Motor neuron (in vitro differentiated cells): Measurements from ENCODE around the gene NDUFAF5. TPM values are rescaled to one million over a fixed set of nuclear protein-coding genes. Genes with fewer than 3 reads are reported as not detected.

Experiments
- ATAC-seq, 8 experiments: fragments of 200-7000 bp; cut with Tn5 transposase; replicated peaks in 6 of 8; 2 replicates each; pipeline ENCODE4 v1.8.0; 2021; ENCODE audit warnings: mild to moderate bottlenecking in 8 of 8, moderate library complexity in 8 of 8
- H3K27ac ChIP-seq, 2 donors: fragments of 250-450 bp; sonication (Bioruptor Pico); 2 replicates each; pipeline ENCODE4 v1.9.0; 2021; ENCODE audit warnings: antibody characterized with exemption in 2 of 2, mild to moderate bottlenecking in 2 of 2, moderate library complexity in 1 of 2
- H3K4me1 ChIP-seq, 2 donors: fragments of 250-450 bp; sonication (Bioruptor Pico); replicated peaks in 1 of 2; 2 replicates each; pipeline ENCODE4 v1.6.1; 2021; ENCODE audit warnings: antibody characterized with exemption in 2 of 2, mild to moderate bottlenecking in 2 of 2, moderate library complexity in 1 of 2
- H3K4me3 ChIP-seq, 5 donors: fragments of 250-450 bp; sonication (Bioruptor Pico); 2 replicates each; pipeline ENCODE4 v1.9.0; 2021; ENCODE audit warnings: antibody characterized with exemption in 5 of 5, mild to moderate bottlenecking in 5 of 5, moderate library complexity in 4 of 5
- WGBS, 10 experiments: fragments of 450-650 bp; shearing (Covaris generic); methylation state at CpG; one replicate each; pipeline ENCODE4 v1.0.0; 2022; 5-methylcytosine and 5-hydroxymethylcytosine counted together
- in situ Hi-C, 9 experiments: fragments of 400-800 bp; cut with MboI; loops; one replicate each; pipeline ENCODE4 v1.15.0; 2021; ENCODE audit warnings: low sequenced_read_pairs in 9 of 9, low pct_unique_long_range_greater_than_20kb in 2 of 9; ENCODE audit not compliant: unreplicated experiment in 9 of 9
- total RNA-seq, 8 experiments: library from RNA; unstranded; fragments of 300-600 nt; gene quantifications; 2 replicates each; pipeline versions ENCODE4 v1.2.3 to v1.2.4, GENCODE V29; 2022

The NDUFAF5 gene
- total RNA-seq, 8 experiments from 2014 or later: 17.4 to 33.3 (median 29.4) TPM

- Histone ChIP-seq H3K4me1 (peaks cover 17% of the 10 kb centered on the region in 2 donors), H3K4me3 (no peak overlapping the region), H3K27ac (no peak overlapping the region)
- in situ Hi-C loops: no loop called here
- WGBS, 10 experiments: 63 to 100% (median 89%) methylated on average over 1 to 2 of the region's 2 CpGs; no CpG with 5 or more reads in 1 of the 10 experiments
- peak in 2 of 8 experiments; percentile 27 to 41 for ATAC-seq
Observed at GRCh38 chr20:13865156-13865555, 80.3 kb downstream of the NDUFAF5 start.

DNA sequence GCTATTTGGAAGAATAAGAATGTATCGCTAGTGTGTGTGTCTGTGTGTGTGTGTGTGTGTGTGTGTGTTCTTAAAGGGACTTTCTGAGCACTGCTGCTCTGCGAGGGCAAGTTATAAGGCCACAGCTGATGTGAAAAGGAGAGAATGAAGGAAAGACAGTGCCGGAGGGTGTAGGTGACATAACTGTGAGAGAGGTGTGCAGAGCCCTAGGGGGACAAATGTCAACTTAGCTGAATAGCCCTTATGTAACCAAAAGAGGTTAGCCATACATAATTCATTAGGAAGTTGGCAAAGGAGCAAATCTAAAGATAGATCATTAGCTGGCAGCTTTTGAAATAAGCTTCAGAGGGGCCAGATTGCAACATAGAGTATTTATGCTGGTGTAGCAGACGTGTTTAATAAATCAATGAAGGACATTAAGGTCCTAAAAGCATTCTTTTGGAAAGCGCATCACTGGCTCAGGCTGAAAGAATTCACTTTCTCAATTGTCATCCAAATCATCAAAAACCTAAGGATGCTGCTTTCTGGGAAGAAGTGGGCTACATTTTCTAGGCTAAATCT is 81.0 kb downstream of the NDUFAF5 start:
- 0 to 55% (median 21%) methylated on average over 1 to 5 of the region's 5 CpGs; no CpG with 5 or more reads in 2 of the 10 experiments for WGBS, 10 experiments

GRCh38 chr20:13868331-13868730 is 83.5 kb downstream of the NDUFAF5 start:
- in situ Hi-C loops: no loop called here
- no peak overlapping the region for H3K4me3 ChIP-seq
- peaks cover 17% of the 10 kb centered on the region in 2 donors for H3K4me1 ChIP-seq
- ATAC-seq: peak in 2 of 8 experiments; percentile 15 to 38
- WGBS, 10 experiments: 0 to 100% (median 77%) methylated on average over 1 to 4 of the region's 4 CpGs; no CpG with 5 or more reads in 2 of the 10 experiments
- H3K27ac ChIP-seq: no peak overlapping the region

More for the DNA sequence above, 81.0 kb downstream of the NDUFAF5 start:
- in situ Hi-C loops: no loop called here
- Histone ChIP-seq H3K4me3 (no peak overlapping the region), H3K4me1 (peaks cover 17% of the 10 kb centered on the region in 2 donors), H3K27ac (no peak overlapping the region)
- ATAC-seq: peak; percentile 70 to 95 (median 82)

DNA sequence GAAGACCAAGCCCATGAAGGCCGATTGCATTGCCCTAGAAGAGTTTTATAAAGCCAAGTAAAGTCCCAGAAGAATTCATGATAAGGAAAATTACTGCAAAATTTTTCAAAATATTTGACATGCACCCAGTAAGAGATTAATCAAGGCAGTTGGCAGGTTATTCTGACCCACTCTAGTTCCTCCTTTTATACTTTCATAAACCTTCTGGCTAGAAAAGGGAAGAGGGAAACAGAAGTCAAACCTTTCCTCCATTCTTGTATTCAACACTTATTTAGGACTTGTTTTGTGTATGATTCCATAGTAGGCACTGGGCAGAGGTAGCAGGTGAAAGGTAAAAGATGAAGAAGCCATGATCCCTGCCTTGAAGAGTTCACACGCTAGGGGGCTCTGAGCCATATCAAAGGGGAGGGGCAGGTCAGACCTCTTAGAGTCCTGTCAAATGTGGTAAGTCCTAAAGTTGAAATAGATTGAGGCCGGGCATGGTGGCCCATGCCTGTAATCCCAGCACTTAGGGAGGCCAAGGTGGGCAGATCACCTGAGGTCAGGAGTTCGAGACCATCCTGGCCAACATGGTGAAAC is 85.4 kb downstream of the NDUFAF5 start:
- in situ Hi-C loops: no loop called here
- 30 to 96% (median 73%) methylated on average over 1 to 4 of the region's 4 CpGs; no CpG with 5 or more reads in 2 of the 10 experiments for WGBS, 10 experiments
- no peak for ATAC-seq
- Histone ChIP-seq H3K4me3 (no peak overlapping the region), H3K4me1 (peaks cover 12 to 26% of the 10 kb centered on the region in 2 donors), H3K27ac (no peak overlapping the region)

Other genes with a start within 250 kb of the NDUFAF5 start
- 10 to 100 TPM in 5 of 8 experiments, 1 to 10 TPM in 3; 8.7 to 17.4 (median 13.8) TPM for gene TASP1, start 146.1 kb upstream of the NDUFAF5 start, total RNA-seq
- 10 to 100 TPM; 13.9 to 29.6 (median 21.8) TPM for gene ESF1, start 109 bp upstream of the NDUFAF5 start, total RNA-seq
- under 1 TPM in 3 of 8 experiments, not detected in 5; 0.27 to 1.00 (median 0.49) TPM for gene SEL1L2, start 205.6 kb downstream of the NDUFAF5 start, total RNA-seq
- 10 to 100 TPM in 6 of 8 experiments, 1 to 10 TPM in 2; 4.3 to 24.9 (median 10.4) TPM for gene MACROD2, start 210.5 kb downstream of the NDUFAF5 start, total RNA-seq